Osteoblast (primary cell): ENCODE data around the gene DMWD. TPM values are rescaled to one million over a fixed set of nuclear protein-coding genes. Genes with fewer than 3 reads are reported as not detected.

Experiments
- DNase-seq: peaks from one replicate; pipeline ENCODE4 v3.0.0; 2011; ENCODE audit warnings: low spot score, mixed read lengths; ENCODE audit not compliant: insufficient read length; ENCODE audit errors: missing footprints
- H2AFZ ChIP-seq: 2 replicates; pipeline ENCODE4 v1.6.0; 2011; ENCODE audit warnings: mild to moderate bottlenecking, low read length
- H3K27ac ChIP-seq: 2 replicates; pipeline ENCODE4 v1.5.1; 2011; ENCODE audit warnings: mild to moderate bottlenecking, low read depth, low read length, moderate library complexity
- H3K27me3 ChIP-seq: 2 replicates; pipeline ENCODE4 v1.6.0; 2012; ENCODE audit warnings: mild to moderate bottlenecking, control low read depth, inconsistent platforms, low read length, moderate library complexity; ENCODE audit not compliant: insufficient read depth
- H3K36me3 ChIP-seq: 2 replicates; pipeline ENCODE4 v1.5.1; 2011; ENCODE audit warnings: mild to moderate bottlenecking, low read length, control low read depth, moderate library complexity; ENCODE audit not compliant: insufficient read depth
- H3K4me1 ChIP-seq: 2 replicates; pipeline ENCODE4 v1.5.1; 2011; ENCODE audit warnings: mild to moderate bottlenecking, low read length, control low read depth, moderate library complexity; ENCODE audit not compliant: insufficient read depth
- H3K4me2 ChIP-seq: 2 replicates; pipeline ENCODE4 v1.6.0; 2011; ENCODE audit warnings: mild to moderate bottlenecking, low read length; ENCODE audit not compliant: insufficient read depth
- H3K4me3 ChIP-seq: fragments of 200-600 bp; sonication (generic); 3 replicates; pipeline ENCODE4 v1.5.1; 2012; ENCODE audit warnings: mild to moderate bottlenecking, low read length, inconsistent platforms; ENCODE audit not compliant: insufficient read depth
- H3K79me2 ChIP-seq: 2 replicates; pipeline ENCODE4 v1.6.0; 2012; ENCODE audit warnings: mild to moderate bottlenecking, low read length, control low read depth, inconsistent platforms; ENCODE audit not compliant: insufficient read depth
- H3K9me3 ChIP-seq: 2 replicates; pipeline ENCODE4 v1.5.1; 2011; ENCODE audit warnings: low read depth, low read length, control low read depth
- H4K20me1 ChIP-seq: 2 replicates; pipeline ENCODE4 v1.6.0; 2012; ENCODE audit warnings: mild to moderate bottlenecking, low read length, control low read depth; ENCODE audit not compliant: insufficient read depth
- CTCF ChIP-seq: IDR thresholded peaks from 2 replicates; pipeline ENCODE4 v1.5.1; 2011; ENCODE audit warnings: mild to moderate bottlenecking, low read depth, low read length, moderate library complexity; ENCODE audit errors: extremely low read depth
- total RNA-seq: library from RNA; depleted of rRNA; stranded (reverse); fragments of >200 nt; gene quantifications from 2 replicates; pipeline ENCODE4 v1.2.3, GENCODE V29; 2012

The DMWD gene
- total RNA-seq, 1 donor = 48.5 TPM

- Histone ChIP-seq H3K4me1 (peaks cover 14% of the 10 kb centered on the region), H3K27ac (peak overlapping the region; percentile 24), H3K27me3 (no peaks in the 10 kb centered on the region), H3K4me2 (peak overlapping the region; percentile 95), H3K79me2 (peaks cover 44% of the 10 kb centered on the region), H3K4me3 (peak overlapping the region; percentile 85), H3K9me3 (no peaks in the 10 kb centered on the region), H2AFZ (no peak overlapping the region), H4K20me1 (peaks cover 18% of the 10 kb centered on the region), H3K36me3 (peaks cover 32% of the 10 kb centered on the region)
- DNase-seq = peak; percentile 90
- TF ChIP-seq CTCF = no peak
Measured at GRCh38 chr19:45791744-45792469, 738 bp downstream of the DMWD start.

- no peak overlapping the region for H2AFZ ChIP-seq
- H3K27ac ChIP-seq = no peak overlapping the region
- H3K36me3 ChIP-seq = peaks cover 41% of the 10 kb centered on the region
- H3K27me3 ChIP-seq = no peaks in the 10 kb centered on the region
- no peak for TF ChIP-seq CTCF
- DNase-seq = peak; percentile 46
- H3K9me3 ChIP-seq = no peaks in the 10 kb centered on the region
- peak overlapping the region; percentile 85 for H3K4me3 ChIP-seq
- H3K4me2 ChIP-seq = peak overlapping the region; percentile 95
- H3K79me2 ChIP-seq = peaks cover 52% of the 10 kb centered on the region
- peaks cover 18% of the 10 kb centered on the region for H4K20me1 ChIP-seq
- H3K4me1 ChIP-seq = peaks cover 14% of the 10 kb centered on the region
Measured at GRCh38 chr19:45790942-45791341, 1.7 kb downstream of the DMWD start.

DNA sequence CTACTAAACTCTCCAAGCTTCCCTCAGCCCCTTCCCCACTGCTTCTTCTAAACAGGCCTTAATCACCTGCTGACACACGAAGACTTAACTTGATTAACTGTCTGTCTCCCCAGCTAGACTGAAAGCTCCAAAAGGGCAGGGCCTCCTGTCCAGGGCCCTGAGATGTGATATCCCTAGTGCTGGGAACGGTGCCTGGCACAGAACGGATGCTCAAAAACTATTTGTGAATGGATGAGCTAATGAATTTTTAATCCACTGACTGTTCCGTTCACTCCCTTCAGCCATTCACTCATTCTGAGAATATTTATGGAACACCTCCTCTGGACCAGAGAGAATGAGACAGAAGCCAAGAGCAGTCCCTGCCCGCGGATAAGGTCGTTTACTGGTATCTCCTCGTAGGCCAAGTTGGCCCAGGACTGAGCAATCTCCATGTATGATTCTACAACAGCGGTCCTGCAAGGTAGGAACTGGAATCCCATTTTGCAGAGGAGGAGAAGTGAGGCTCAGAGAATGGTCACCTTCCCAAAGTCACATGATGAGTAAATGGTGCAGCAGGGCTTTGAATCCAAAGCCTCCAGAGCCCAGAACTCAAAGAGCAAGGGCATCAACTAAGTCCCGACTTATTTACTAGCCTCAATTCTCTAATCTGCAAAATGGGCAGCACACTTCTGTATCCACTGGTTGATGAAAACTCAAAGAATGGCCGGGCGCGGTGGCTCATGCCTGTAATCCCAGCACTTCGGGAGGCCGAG lies 3.4 kb downstream of the DMWD start:
- H3K27me3 ChIP-seq = no peaks in the 10 kb centered on the region
- no peak overlapping the region for H3K4me3 ChIP-seq
- H3K9me3 ChIP-seq = no peaks in the 10 kb centered on the region
- no peak overlapping the region for H3K27ac ChIP-seq
- peak; percentile 34 for DNase-seq
- peaks cover 68% of the 10 kb centered on the region for H3K79me2 ChIP-seq
- H3K4me1 ChIP-seq = peaks cover 15% of the 10 kb centered on the region
- no peak overlapping the region for H2AFZ ChIP-seq
- peaks cover 24% of the 10 kb centered on the region for H4K20me1 ChIP-seq
- no peak overlapping the region for H3K4me2 ChIP-seq
- TF ChIP-seq CTCF = no peak
- peaks cover 50% of the 10 kb centered on the region for H3K36me3 ChIP-seq

GRCh38 chr19:45786533-45786894 lies 6.1 kb downstream of the DMWD start:
- Histone ChIP-seq H3K4me1 (peaks cover 30% of the 10 kb centered on the region), H3K4me2 (no peak overlapping the region), H2AFZ (no peak overlapping the region), H3K36me3 (peaks cover 50% of the 10 kb centered on the region), H3K4me3 (no peak overlapping the region), H4K20me1 (peaks cover 23% of the 10 kb centered on the region), H3K79me2 (peaks cover 63% of the 10 kb centered on the region), H3K27me3 (no peaks in the 10 kb centered on the region), H3K9me3 (no peaks in the 10 kb centered on the region), H3K27ac (no peak overlapping the region)
- no peak for DNase-seq
- TF ChIP-seq CTCF = no peak
